NCI-H510A (cell line): ENCODE data around the gene PKN2.
"Not testable (repeated sequence)": the region's sequence is repeated elsewhere in the genome, so short reads cannot be mapped to it uniquely, and the experiment has no call there.

ENCODE experiments used
- DNase-seq: peaks from one replicate; lab custom pipeline; 2025; lab: John Stamatoyannopoulos, UW

Gene PKN2

GRCh38 chr1:88880717-88881116 is 196.6 kb downstream of the PKN2 start:
- not testable (repeated sequence) for DNase-seq

- no peak for DNase-seq
Observed at GRCh38 chr1:88883156-88883555, 199.1 kb downstream of the PKN2 start.
